Keratinocyte (primary cell): ENCODE results near the gene CALHM4. TPM values are rescaled to one million over a fixed set of nuclear protein-coding genes. Genes with fewer than 3 reads are reported as not detected.

Experiments used
- DNase-seq: peaks from one replicate; pipeline ENCODE4 v3.0.0-alpha.2; 2011; ENCODE audit warnings: low read depth, missing footprints, low spot score
- FAIRE-seq: peaks from 2 replicates; lab custom pipeline; 2011; peaks lifted over from hg19 to GRCh38; lab: Jason Lieb, UNC
- H2AFZ ChIP-seq: 2 replicates; pipeline ENCODE4 v1.6.0; 2012; ENCODE audit warnings: low read length, control low read depth, inconsistent platforms; ENCODE audit not compliant: control insufficient read depth
- H3K27ac ChIP-seq: 2 replicates; pipeline ENCODE4 v1.5.1; 2011; ENCODE audit warnings: low read length; ENCODE audit not compliant: control insufficient read depth, insufficient read depth
- H3K27me3 ChIP-seq: 3 replicates; pipeline ENCODE4 v1.6.0; 2011; ENCODE audit warnings: low read length; ENCODE audit not compliant: control insufficient read depth, insufficient read depth; ENCODE audit errors: extremely low read depth
- H3K36me3 ChIP-seq, 2 experiments: 2 replicates in 1 of 2; 3 replicates in 1 of 2; pipeline ENCODE4 v1.5.1; 2011; ENCODE audit warnings: low read length in 2 of 2, mild to moderate bottlenecking in 1 of 2; ENCODE audit not compliant: control insufficient read depth in 2 of 2, insufficient read depth in 2 of 2; ENCODE audit errors: extremely low read depth in 1 of 2
- H3K4me1 ChIP-seq: 3 replicates; pipeline ENCODE4 v1.5.1; 2011; ENCODE audit warnings: low read length; ENCODE audit not compliant: control insufficient read depth, insufficient read depth; ENCODE audit errors: extremely low read depth
- H3K4me2 ChIP-seq: 3 replicates; pipeline ENCODE4 v1.6.0; 2011; ENCODE audit warnings: low read depth, low read length; ENCODE audit not compliant: control insufficient read depth, insufficient read depth; ENCODE audit errors: extremely low read depth
- H3K4me3 ChIP-seq, 3 experiments: fragments of 200-600 bp in 1 of 3; sonication (generic) in 1 of 3; 2 replicates in 2 of 3; 3 replicates in 1 of 3; pipeline ENCODE4 v1.5.1; 2011 to 2016; ENCODE audit warnings: low read length in 3 of 3, mild to moderate bottlenecking in 3 of 3, control low read depth in 2 of 3, inconsistent platforms in 1 of 3, low read depth in 1 of 3, mixed read lengths in 1 of 3, mixed run types in 1 of 3, moderate library complexity in 1 of 3; ENCODE audit not compliant: control insufficient read depth in 2 of 3, insufficient read depth in 2 of 3; ENCODE audit errors: extremely low read depth in 1 of 3
- H3K79me2 ChIP-seq: 2 replicates; pipeline ENCODE4 v1.6.0; 2012; ENCODE audit warnings: low read length; ENCODE audit not compliant: control insufficient read depth, insufficient read depth
- H3K9ac ChIP-seq: 3 replicates; pipeline ENCODE4 v1.6.0; 2011; ENCODE audit warnings: low read length; ENCODE audit not compliant: control insufficient read depth, insufficient read depth; ENCODE audit errors: extremely low read depth
- H3K9me1 ChIP-seq: 3 replicates; pipeline ENCODE4 v1.6.0; 2011; ENCODE audit warnings: low read length; ENCODE audit not compliant: control insufficient read depth, insufficient read depth; ENCODE audit errors: extremely low read depth
- H3K9me3 ChIP-seq: 2 replicates; pipeline ENCODE4 v1.5.1; 2012; ENCODE audit warnings: low read depth, low read length; ENCODE audit not compliant: control insufficient read depth
- H4K20me1 ChIP-seq: 3 replicates; pipeline ENCODE4 v1.6.0; 2011; ENCODE audit warnings: low read length; ENCODE audit not compliant: control insufficient read depth, insufficient read depth; ENCODE audit errors: extremely low read depth
- CTCF ChIP-seq, 3 experiments: IDR thresholded peaks in 1 of 3; conservative IDR thresholded peaks in 1 of 3; optimal IDR thresholded peaks in 1 of 3; 2 replicates in 2 of 3; 3 replicates in 1 of 3; pipeline versions ENCODE3 to v1.5.1; 2011; ENCODE audit warnings: low read length in 3 of 3, mild to moderate bottlenecking in 3 of 3, moderate library complexity in 2 of 3, control low read depth in 1 of 3, inconsistent platforms in 1 of 3; ENCODE audit not compliant: insufficient read depth in 2 of 3; ENCODE audit errors: extremely low read depth in 1 of 3
- EZH2 ChIP-seq: IDR thresholded peaks from one replicate; pipeline ENCODE4 v1.6.1; 2012; ENCODE audit warnings: inconsistent platforms, mild to moderate bottlenecking, low read length, moderate library complexity
- dilution Hi-C: fragments of 300-500 bp; cut with MboI; formaldehyde crosslinking; loops from one replicate; pipeline ENCODE4 v1.7.0; 2020; ENCODE audit warnings: low sequenced_read_pairs; ENCODE audit not compliant: extremely low pct_ligation_motif_present
- polyA plus RNA-seq, 5 experiments: library from polyadenylated mRNA; depleted of rRNA in 3 of 5; stranded (reverse) in 3 of 5; stranded (forward) in 1 of 5; unstranded in 1 of 5; fragments of >200 nt; gene quantifications; 1 replicate in 1 of 5; 2 replicates in 3 of 5; 3 replicates in 1 of 5; pipeline versions ENCODE4 v1.2.1 to v1.2.3, GENCODE V29; 2011 to 2012; ENCODE audit warnings: missing spikeins in 2 of 5, low read depth in 1 of 5, low replicate concordance in 1 of 5

Gene CALHM4
- polyA plus RNA-seq, 1 donor (not counting 4 experiments of a cell fraction or from before 2014, with no cell fraction given): 0.33 TPM

GRCh38 chr6:116535109-116535508 lies 18.4 kb upstream of the CALHM4 start:
- no peak overlapping the region for H3K4me2 ChIP-seq
- no peaks in the 10 kb centered on the region for H3K9me1 ChIP-seq
- H3K27me3 ChIP-seq: no peaks in the 10 kb centered on the region
- H3K36me3 ChIP-seq: no peaks in the 10 kb centered on the region
- H3K9ac ChIP-seq: no peak overlapping the region
- no peaks in the 10 kb centered on the region for H4K20me1 ChIP-seq
- TF ChIP-seq CTCF (optimal IDR thresholded peaks at IDR 0.05 in 1 of 3, IDR thresholded peaks at IDR 0.05 in 1 of 3, conservative IDR thresholded peaks at IDR 0.05 in 1 of 3; ENCODE audit: extremely low read depth in 1 of 3, insufficient read depth in 2 of 3, low read length in 3 of 3) (no peak), EZH2 (no peak)
- H3K79me2 ChIP-seq: no peaks in the 10 kb centered on the region
- H3K9me3 ChIP-seq: no peaks in the 10 kb centered on the region
- H3K27ac ChIP-seq: no peak overlapping the region
- DNase-seq (no peak), FAIRE-seq (peak; percentile 57)
- dilution Hi-C loops: no loop called here
- H3K4me3 ChIP-seq: no peak overlapping the region
- H2AFZ ChIP-seq: no peak overlapping the region
- peaks cover 11% of the 10 kb centered on the region for H3K4me1 ChIP-seq

GRCh38 chr6:116536216-116536621 lies 17.3 kb upstream of the CALHM4 start:
- Histone ChIP-seq H3K9me1 (no peaks in the 10 kb centered on the region), H3K79me2 (no peaks in the 10 kb centered on the region), H2AFZ (peak overlapping the region; percentile 72), H3K27ac (peak overlapping the region; percentile 11), H3K4me2 (peak overlapping the region; percentile 33), H3K4me3 (no peak overlapping the region), H4K20me1 (no peaks in the 10 kb centered on the region), H3K4me1 (peaks cover 11% of the 10 kb centered on the region), H3K36me3 (no peaks in the 10 kb centered on the region), H3K27me3 (no peaks in the 10 kb centered on the region), H3K9me3 (no peaks in the 10 kb centered on the region), H3K9ac (no peak overlapping the region)
- FAIRE-seq: peak; percentile 96
- TF ChIP-seq EZH2 (no peak), CTCF (optimal IDR thresholded peaks at IDR 0.05 in 1 of 3, IDR thresholded peaks at IDR 0.05 in 1 of 3, conservative IDR thresholded peaks at IDR 0.05 in 1 of 3; ENCODE audit: extremely low read depth in 1 of 3, insufficient read depth in 2 of 3, low read length in 3 of 3) (peak in 2 of 3 experiments; percentile 41 to 54)
- dilution Hi-C loops: no loop called here
- peak; percentile 68 for DNase-seq
